Right lobe of liver (tissue), 4 donors: Measurements from ENCODE around the gene PGM2L1.

ENCODE experiments used
- CTCF ChIP-seq, 4 donors: fragments of 200-600 bp in 3 of 4; fragments of 450-650 bp in 1 of 4; IDR thresholded peaks; one replicate each; pipeline versions ENCODE4 v1.5.1 to v1.8.0; 2016 to 2022; ENCODE audit warnings: antibody characterized with exemption in 4 of 4, mild to moderate bottlenecking in 2 of 4
- POLR2A ChIP-seq: fragments of 450-650 bp; IDR thresholded peaks from one replicate; pipeline ENCODE4 v1.6.1; 2017; ENCODE audit warnings: antibody characterized with exemption, mild to moderate bottlenecking
- donor health status: DM: no; HTN: no; CAD: no.
- donor health status: DM: no; HTN: no; CAD: no.
- donor health status: DM: no; HTN: yes; CAD: no.

DNA sequence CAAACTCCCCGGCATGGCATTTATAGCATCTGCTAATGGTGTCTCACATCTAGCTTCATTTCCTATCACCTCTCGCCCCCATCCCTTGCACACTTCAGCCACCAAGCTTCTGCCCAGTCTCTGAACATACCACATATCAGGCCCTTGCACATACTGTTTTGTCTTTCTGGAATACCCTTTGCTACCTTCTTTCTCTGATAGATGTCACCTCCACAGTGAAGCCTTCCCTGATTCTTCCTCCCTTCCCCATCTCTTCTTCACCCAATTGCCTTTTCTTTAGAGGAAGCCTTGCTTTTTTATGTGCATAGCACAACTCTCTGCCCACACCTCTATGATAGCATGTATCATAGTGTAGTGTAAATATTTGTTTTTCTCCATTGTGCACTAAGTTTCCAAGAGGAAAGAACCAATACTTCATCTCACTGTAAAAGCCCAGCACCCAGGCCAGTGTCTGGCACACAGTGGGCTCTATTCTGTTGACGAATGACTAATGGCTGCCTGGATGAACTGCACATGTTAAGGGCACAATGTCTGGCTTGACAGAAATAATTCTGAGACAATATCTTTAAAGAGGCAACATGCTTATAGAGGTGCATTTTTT is 114.6 kb downstream of the PGM2L1 start:
- no peak for TF ChIP-seq CTCF (IDR thresholded peaks at IDR 0.05)
- no peak for TF ChIP-seq POLR2A
